Vagina (tissue), 2 donors: Measurements from ENCODE around the gene WDR37. TPM values are rescaled to one million over a fixed set of nuclear protein-coding genes. Genes with fewer than 3 reads are reported as not detected.

Experiments used
- DNase-seq, 2 donors: peaks; one replicate each; pipeline ENCODE4 v3.0.0-alpha.2; 2017; ENCODE audit errors: extremely low spot score in 2 of 2
- H3K27ac ChIP-seq: fragments of 200-600 bp; sonication (generic); one replicate; pipeline ENCODE4 v1.5.1; 2019
- H3K27me3 ChIP-seq: fragments of 200-600 bp; sonication (generic); one replicate; pipeline ENCODE4 v1.5.1; 2019
- H3K36me3 ChIP-seq, 2 donors: fragments of 200-600 bp; sonication (generic); one replicate each; pipeline ENCODE4 v1.5.1; 2017 to 2019
- H3K4me1 ChIP-seq: fragments of 200-600 bp; sonication (generic); one replicate; pipeline ENCODE4 v1.5.1; 2019
- H3K4me3 ChIP-seq, 2 donors: fragments of 200-600 bp; sonication (generic); 1 replicate in 1 of 2; 2 replicates in 1 of 2; pipeline ENCODE4 v1.5.1; 2016 to 2019
- H3K9me3 ChIP-seq: fragments of 200-600 bp; sonication (generic); one replicate; pipeline ENCODE4 v1.5.1; 2019
- CTCF ChIP-seq, 3 experiments: fragments of 450-650 bp in 2 of 3; fragments of 200-600 bp in 1 of 3; sonication (generic) in 1 of 3; IDR thresholded peaks; one replicate each; pipeline ENCODE4 v1.5.1; 2017 to 2019; ENCODE audit warnings: antibody characterized with exemption in 3 of 3, mild to moderate bottlenecking in 2 of 3, moderate library complexity in 2 of 3
- POLR2A ChIP-seq, 2 donors: fragments of 450-650 bp; IDR thresholded peaks; one replicate each; pipeline ENCODE4 v1.6.1; 2017; ENCODE audit warnings: antibody characterized with exemption in 2 of 2, mild to moderate bottlenecking in 2 of 2, moderate library complexity in 2 of 2
- POLR2AphosphoS5 ChIP-seq, 2 donors: sonication (generic); formaldehyde crosslinking; IDR thresholded peaks; one replicate each; pipeline ENCODE4 v1.9.0; 2017; ENCODE audit warnings: antibody characterized with exemption in 2 of 2, mild to moderate bottlenecking in 2 of 2, low read depth in 1 of 2; ENCODE audit not compliant: insufficient read depth in 1 of 2
- intact Hi-C: fragments of 100-400 bp; cut with DNase I; formaldehyde crosslinking; loops from one replicate; pipeline ENCODE4 v1.15.1; 2023
- total RNA-seq: library from RNA; depleted of rRNA; stranded (reverse); fragments of >200 nt; gene quantifications from one replicate; pipeline ENCODE4 v1.2.3, GENCODE V29; 2016

WDR37 gene
- total RNA-seq, 1 donor from 2014 or later = 16.9 TPM

- no peaks in the 10 kb centered on the region for H3K27me3 ChIP-seq
- no peak overlapping the region for H3K4me3 ChIP-seq
- intact Hi-C loops = no loop called here
- H3K36me3 ChIP-seq = no peaks in the 10 kb centered on the region
- H3K27ac ChIP-seq = no peak overlapping the region
- TF ChIP-seq CTCF (IDR thresholded peaks at IDR 0.05) = no peak
- TF ChIP-seq POLR2A (IDR thresholded peaks at IDR 0.05) = no peak
- TF ChIP-seq POLR2AphosphoS5 (IDR thresholded peaks at IDR 0.05; ENCODE audit: insufficient read depth in 1 of 2, low read depth in 1 of 2) = no peak
- DNase-seq = peak in 1 of 2 donors; percentile 6
- H3K9me3 ChIP-seq = peaks cover 13% of the 10 kb centered on the region
- H3K4me1 ChIP-seq = no peaks in the 10 kb centered on the region
These were observed 86.4 kb downstream of the WDR37 start for GRCh38 chr10:1142596-1142995.

- H3K27ac ChIP-seq = no peak overlapping the region
- peaks cover 6% of the 10 kb centered on the region for H3K9me3 ChIP-seq
- TF ChIP-seq POLR2AphosphoS5 (IDR thresholded peaks at IDR 0.05; ENCODE audit: insufficient read depth in 1 of 2, low read depth in 1 of 2) = no peak
- TF ChIP-seq POLR2A (IDR thresholded peaks at IDR 0.05) = no peak
- TF ChIP-seq CTCF (IDR thresholded peaks at IDR 0.05) = no peak
- H3K36me3 ChIP-seq = no peaks in the 10 kb centered on the region
- H3K4me1 ChIP-seq = no peaks in the 10 kb centered on the region
- peak in 1 of 2 donors; percentile 58 for DNase-seq
- intact Hi-C loops = no loop called here
- no peaks in the 10 kb centered on the region for H3K27me3 ChIP-seq
- no peak overlapping the region for H3K4me3 ChIP-seq
These were observed 91.6 kb downstream of the WDR37 start for GRCh38 chr10:1147810-1148209.

GRCh38 chr10:1148855-1149605 lies 92.8 kb downstream of the WDR37 start:
- DNase-seq = peak; percentile 47 to 55
- H3K36me3 ChIP-seq = no peaks in the 10 kb centered on the region
- no peaks in the 10 kb centered on the region for H3K4me1 ChIP-seq
- intact Hi-C loops = no loop called here
- H3K27me3 ChIP-seq = no peaks in the 10 kb centered on the region
- H3K9me3 ChIP-seq = peaks cover 6% of the 10 kb centered on the region
- no peak overlapping the region for H3K27ac ChIP-seq
- no peak overlapping the region for H3K4me3 ChIP-seq
- TF ChIP-seq CTCF (IDR thresholded peaks at IDR 0.05) (no peak), POLR2AphosphoS5 (IDR thresholded peaks at IDR 0.05; ENCODE audit: insufficient read depth in 1 of 2, low read depth in 1 of 2) (no peak), POLR2A (IDR thresholded peaks at IDR 0.05) (no peak)

GRCh38 chr10:1149793-1150637 lies 93.8 kb downstream of the WDR37 start:
- no peaks in the 10 kb centered on the region for H3K27me3 ChIP-seq
- H3K27ac ChIP-seq = no peak overlapping the region
- intact Hi-C loops = no loop called here
- H3K4me1 ChIP-seq = no peaks in the 10 kb centered on the region
- H3K9me3 ChIP-seq = peaks cover 6% of the 10 kb centered on the region
- H3K4me3 ChIP-seq = no peak overlapping the region
- no peaks in the 10 kb centered on the region for H3K36me3 ChIP-seq
- TF ChIP-seq POLR2A (IDR thresholded peaks at IDR 0.05) = no peak
- TF ChIP-seq POLR2AphosphoS5 (IDR thresholded peaks at IDR 0.05; ENCODE audit: insufficient read depth in 1 of 2, low read depth in 1 of 2) = no peak
- no peak for TF ChIP-seq CTCF (IDR thresholded peaks at IDR 0.05)
- peak; percentile 32 to 82 for DNase-seq

- no peaks in the 10 kb centered on the region for H3K4me1 ChIP-seq
- no peaks in the 10 kb centered on the region for H3K36me3 ChIP-seq
- DNase-seq = peak; percentile 55 to 58
- no peak overlapping the region for H3K27ac ChIP-seq
- intact Hi-C loops = no loop called here
- no peak overlapping the region for H3K4me3 ChIP-seq
- TF ChIP-seq POLR2A (IDR thresholded peaks at IDR 0.05) (no peak), CTCF (IDR thresholded peaks at IDR 0.05) (no peak), POLR2AphosphoS5 (IDR thresholded peaks at IDR 0.05; ENCODE audit: insufficient read depth in 1 of 2, low read depth in 1 of 2) (no peak)
- no peaks in the 10 kb centered on the region for H3K27me3 ChIP-seq
- no peaks in the 10 kb centered on the region for H3K9me3 ChIP-seq
These were observed 94.4 kb downstream of the WDR37 start for GRCh38 chr10:1150638-1150955.
